ENCODE measurements around the gene AGBL2.
"Not testable (repeated sequence)": the region's sequence is repeated elsewhere in the genome, so short reads cannot be mapped to it uniquely, and the experiment has no call there.

AGBL2 gene

GRCh38 chr11:47715082-47715669 lies at the start of gene AGBL2:
Gene AGBL2 (minus strand): TSS chr11:47715369. CDS start chr11:47714650, 719 bp downstream.
- DNase-seq (ENCODE audit: low read depth in 1 of 2, low spot score in 1 of 2), result peak; percentile 67 to 71

- not testable (repeated sequence) for DNase-seq (ENCODE audit: low read depth in 1 of 2, low spot score in 1 of 2)
These were observed 44.1 kb upstream of the AGBL2 start for GRCh38 chr11:47759291-47759690.

- no peak for DNase-seq (ENCODE audit: low read depth in 1 of 2, low spot score in 1 of 2)
These were observed 41.0 kb upstream of the AGBL2 start for GRCh38 chr11:47756208-47756607.

- DNase-seq (ENCODE audit: low read depth in 1 of 2, low spot score in 1 of 2), result no peak
These were observed 35.6 kb upstream of the AGBL2 start for GRCh38 chr11:47750725-47751124.

- DNase-seq (ENCODE audit: low read depth in 1 of 2, low spot score in 1 of 2), result not testable (repeated sequence)
These were observed 27.3 kb upstream of the AGBL2 start for GRCh38 chr11:47742494-47742893.

- DNase-seq (ENCODE audit: low read depth in 1 of 2, low spot score in 1 of 2), result not testable (repeated sequence)
These were observed 22.6 kb upstream of the AGBL2 start for GRCh38 chr11:47737817-47738216.

- DNase-seq (ENCODE audit: low read depth in 1 of 2, low spot score in 1 of 2), result no peak
These were observed 17.1 kb upstream of the AGBL2 start for GRCh38 chr11:47732271-47732670.

GRCh38 chr11:47731475-47731874 lies 16.3 kb upstream of the AGBL2 start:
- DNase-seq (ENCODE audit: low read depth in 1 of 2, low spot score in 1 of 2), result no peak

- no peak for DNase-seq (ENCODE audit: low read depth in 1 of 2, low spot score in 1 of 2)
These were observed 11.8 kb upstream of the AGBL2 start for GRCh38 chr11:47726878-47727514.

GRCh38 chr11:47726118-47726442 lies 10.9 kb upstream of the AGBL2 start:
- DNase-seq (ENCODE audit: low read depth in 1 of 2, low spot score in 1 of 2), result no peak

- no peak for DNase-seq (ENCODE audit: low read depth in 1 of 2, low spot score in 1 of 2)
These were observed 10.4 kb upstream of the AGBL2 start for GRCh38 chr11:47725442-47726117.

GRCh38 chr11:47724041-47724729 lies 9.0 kb upstream of the AGBL2 start:
- DNase-seq (ENCODE audit: low read depth in 1 of 2, low spot score in 1 of 2), result no peak

GRCh38 chr11:47723041-47723440 lies 7.9 kb upstream of the AGBL2 start:
- no peak for DNase-seq (ENCODE audit: low read depth in 1 of 2, low spot score in 1 of 2)

GRCh38 chr11:47720651-47721050 lies 5.5 kb upstream of the AGBL2 start:
- DNase-seq (ENCODE audit: low read depth in 1 of 2, low spot score in 1 of 2), result no peak

- DNase-seq (ENCODE audit: low read depth in 1 of 2, low spot score in 1 of 2), result no peak
These were observed 1.5 kb upstream of the AGBL2 start for GRCh38 chr11:47716692-47717091.

- no peak for DNase-seq (ENCODE audit: low read depth in 1 of 2, low spot score in 1 of 2)
These were observed 551 bp downstream of the AGBL2 start for GRCh38 chr11:47714554-47715081.

GRCh38 chr11:47711816-47712215 lies 3.4 kb downstream of the AGBL2 start:
- no peak for DNase-seq (ENCODE audit: low read depth in 1 of 2, low spot score in 1 of 2)

- DNase-seq (ENCODE audit: low read depth in 1 of 2, low spot score in 1 of 2), result no peak
These were observed 3.9 kb downstream of the AGBL2 start for GRCh38 chr11:47711225-47711624.

- DNase-seq (ENCODE audit: low read depth in 1 of 2, low spot score in 1 of 2), result not testable (repeated sequence)
These were observed 7.8 kb downstream of the AGBL2 start for GRCh38 chr11:47707275-47707786.

GRCh38 chr11:47705721-47706120 lies 9.4 kb downstream of the AGBL2 start:
- DNase-seq (ENCODE audit: low read depth in 1 of 2, low spot score in 1 of 2), result no peak

- DNase-seq (ENCODE audit: low read depth in 1 of 2, low spot score in 1 of 2), result no peak
These were observed 23.2 kb downstream of the AGBL2 start for GRCh38 chr11:47691979-47692378.

GRCh38 chr11:47689480-47689879 lies 25.7 kb downstream of the AGBL2 start:
- no peak for DNase-seq (ENCODE audit: low read depth in 1 of 2, low spot score in 1 of 2)

Data from activated T-helper 1 cell treated with anti-CD3 and anti-CD28 coated beads, Interleukin-2, amount 50 U/mL, for 16 hours (primary cell).